ENCODE results near the gene P2RY12.

Gene P2RY12

GRCh38 chr3:151384741-151385174 is at the start of gene P2RY12:
TSS of gene P2RY12 (minus strand) at chr3:151384753. CDS start at chr3:151338845, 45,908 bp downstream.
- DNase-seq, result no peak

- no peak for DNase-seq
Measured at GRCh38 chr3:151432616-151433372, 48.2 kb upstream of the P2RY12 start.

GRCh38 chr3:151431940-151432339 is 47.4 kb upstream of the P2RY12 start:
- no peak for DNase-seq

GRCh38 chr3:151430821-151431484 is 46.4 kb upstream of the P2RY12 start:
- DNase-seq, result no peak

GRCh38 chr3:151428386-151428785 is 43.8 kb upstream of the P2RY12 start:
- no peak for DNase-seq

- DNase-seq, result no peak
Measured at GRCh38 chr3:151426341-151426657, 41.7 kb upstream of the P2RY12 start.

- DNase-seq, result no peak
Measured at GRCh38 chr3:151425627-151426340, 41.2 kb upstream of the P2RY12 start.

GRCh38 chr3:151423091-151423490 is 38.5 kb upstream of the P2RY12 start:
- DNase-seq, result no peak

GRCh38 chr3:151421938-151422337 is 37.4 kb upstream of the P2RY12 start:
- no peak for DNase-seq

- no peak for DNase-seq
Measured at GRCh38 chr3:151419806-151420205, 35.3 kb upstream of the P2RY12 start.

GRCh38 chr3:151415289-151415688 is 30.7 kb upstream of the P2RY12 start:
- DNase-seq, result no peak

- DNase-seq, result no peak
Measured at GRCh38 chr3:151412989-151413388, 28.4 kb upstream of the P2RY12 start.

GRCh38 chr3:151410891-151411559 is 26.5 kb upstream of the P2RY12 start:
- DNase-seq, result no peak

GRCh38 chr3:151407928-151408327 is 23.4 kb upstream of the P2RY12 start:
- DNase-seq, result no peak

- no peak for DNase-seq
Measured at GRCh38 chr3:151404316-151404715, 19.8 kb upstream of the P2RY12 start.

GRCh38 chr3:151403246-151403645 is 18.7 kb upstream of the P2RY12 start:
- no peak for DNase-seq

- DNase-seq, result no peak
Measured at GRCh38 chr3:151402349-151402748, 17.8 kb upstream of the P2RY12 start.

GRCh38 chr3:151400341-151400740 is 15.8 kb upstream of the P2RY12 start:
- no peak for DNase-seq

- DNase-seq, result no peak
Measured at GRCh38 chr3:151398895-151399294, 14.3 kb upstream of the P2RY12 start.

GRCh38 chr3:151395806-151396205 is 11.3 kb upstream of the P2RY12 start:
- DNase-seq, result no peak

GRCh38 chr3:151394611-151395010 is 10.1 kb upstream of the P2RY12 start:
- no peak for DNase-seq

- no peak for DNase-seq
Measured at GRCh38 chr3:151393941-151394340, 9.4 kb upstream of the P2RY12 start.

- DNase-seq, result no peak
Measured at GRCh38 chr3:151393146-151393830, 8.7 kb upstream of the P2RY12 start.
